ENCODE data around the gene RGS7. TPM values are rescaled to one million over a fixed set of nuclear protein-coding genes. Genes with fewer than 3 reads are reported as not detected.

RGS7 gene
- total and polyA plus RNA-seq, 2 experiments from 2014 or later, result 0.22 to 0.73 TPM

DNA sequence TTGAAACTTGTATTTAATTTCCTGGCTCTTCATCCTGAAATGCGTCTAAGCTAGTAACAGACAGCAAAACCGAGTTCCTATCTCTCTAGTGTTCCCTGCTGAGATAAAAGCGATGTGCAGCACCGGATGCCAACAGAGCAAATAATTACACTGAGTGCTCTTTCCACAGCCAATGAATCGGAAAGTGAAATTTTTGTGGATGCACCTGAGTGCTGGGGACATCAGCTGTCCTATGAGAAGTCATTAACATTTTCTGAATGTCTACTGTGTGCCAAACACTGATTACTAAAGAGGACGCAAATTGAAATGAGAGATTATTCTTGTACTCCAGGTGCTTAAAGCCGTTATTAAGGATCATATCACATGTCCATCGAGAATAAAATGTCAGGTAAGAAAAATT, 278.0 kb downstream of the RGS7 start:
- WGBS (ENCODE audit: low lambda C conversion rate, missing lambda C conversion rate), result 69% methylated on average over 8 of the region's 8 CpGs
- no peaks in the 10 kb centered on the region for H4K20me1 ChIP-seq (ENCODE audit: insufficient read depth, poor library complexity, severe bottlenecking)
- H3K4me2 ChIP-seq, result no peak overlapping the region
- no peaks in the 10 kb centered on the region for H3K9me2 ChIP-seq (replicated peaks; ENCODE audit: insufficient read depth)
- H3K27ac ChIP-seq, result no peak overlapping the region
- no peaks in the 10 kb centered on the region for H3K79me2 ChIP-seq
- H2AFZ ChIP-seq, result no peak overlapping the region
- no peaks in the 10 kb centered on the region for H3K27me3 ChIP-seq
- H3K4me1 ChIP-seq (ENCODE audit: insufficient read depth), result no peaks in the 10 kb centered on the region
- TF ChIP-seq CTCF (IDR thresholded peaks at IDR 0.05; ENCODE audit: poor library complexity), result no peak
- TF ChIP-seq EZH2 (IDR thresholded peaks at IDR 0.05; ENCODE audit: borderline replicate concordance), result no peak
- TF ChIP-seq EZH2phosphoT487 (IDR thresholded peaks at IDR 0.05; ENCODE audit: low read depth, severe bottlenecking, unreplicated experiment), result no peak
- H3K4me3 ChIP-seq, result no peak overlapping the region
- H3K36me3 ChIP-seq (replicated peaks; ENCODE audit: insufficient read depth, low read depth), result no peaks in the 10 kb centered on the region
- no peaks in the 10 kb centered on the region for H3K9me3 ChIP-seq (ENCODE audit: low read depth)
- DNase-seq (ENCODE audit: low spot score), result no peak

- Histone ChIP-seq H3K4me1 (ENCODE audit: insufficient read depth) (no peaks in the 10 kb centered on the region), H3K4me2 (no peak overlapping the region), H3K9me2 (replicated peaks; ENCODE audit: insufficient read depth) (no peaks in the 10 kb centered on the region), H2AFZ (no peak overlapping the region), H3K27me3 (no peaks in the 10 kb centered on the region), H4K20me1 (ENCODE audit: insufficient read depth, poor library complexity, severe bottlenecking) (no peaks in the 10 kb centered on the region), H3K9me3 (ENCODE audit: low read depth) (no peaks in the 10 kb centered on the region), H3K79me2 (no peaks in the 10 kb centered on the region), H3K4me3 (no peak overlapping the region), H3K27ac (no peak overlapping the region), H3K36me3 (replicated peaks; ENCODE audit: insufficient read depth, low read depth) (no peaks in the 10 kb centered on the region)
- 77% methylated on average over 11 of the region's 11 CpGs for WGBS (ENCODE audit: low lambda C conversion rate, missing lambda C conversion rate)
- TF ChIP-seq EZH2phosphoT487 (IDR thresholded peaks at IDR 0.05; ENCODE audit: low read depth, severe bottlenecking, unreplicated experiment) (no peak), CTCF (IDR thresholded peaks at IDR 0.05; ENCODE audit: poor library complexity) (no peak), EZH2 (IDR thresholded peaks at IDR 0.05; ENCODE audit: borderline replicate concordance) (no peak)
- no peak for DNase-seq (ENCODE audit: low spot score)
Measured at GRCh38 chr1:241077386-241078147, 279.4 kb downstream of the RGS7 start.

GRCh38 chr1:241074507-241074906, 282.5 kb downstream of the RGS7 start:
- TF ChIP-seq EZH2phosphoT487 (IDR thresholded peaks at IDR 0.05; ENCODE audit: low read depth, severe bottlenecking, unreplicated experiment), result no peak
- no peak for TF ChIP-seq CTCF (IDR thresholded peaks at IDR 0.05; ENCODE audit: poor library complexity)
- no peak for TF ChIP-seq EZH2 (IDR thresholded peaks at IDR 0.05; ENCODE audit: borderline replicate concordance)
- 77% methylated on average over 6 of the region's 6 CpGs for WGBS (ENCODE audit: low lambda C conversion rate, missing lambda C conversion rate)
- Histone ChIP-seq H3K4me3 (no peak overlapping the region), H2AFZ (no peak overlapping the region), H3K4me1 (ENCODE audit: insufficient read depth) (no peaks in the 10 kb centered on the region), H3K79me2 (no peaks in the 10 kb centered on the region), H4K20me1 (ENCODE audit: insufficient read depth, poor library complexity, severe bottlenecking) (no peaks in the 10 kb centered on the region), H3K36me3 (replicated peaks; ENCODE audit: insufficient read depth, low read depth) (no peaks in the 10 kb centered on the region), H3K27ac (no peak overlapping the region), H3K4me2 (no peak overlapping the region), H3K27me3 (no peaks in the 10 kb centered on the region), H3K9me2 (replicated peaks; ENCODE audit: insufficient read depth) (no peaks in the 10 kb centered on the region), H3K9me3 (ENCODE audit: low read depth) (no peaks in the 10 kb centered on the region)
- no peak for DNase-seq (ENCODE audit: low spot score)

Data from hepatocyte (in vitro differentiated cells).